H1 (cell line): ENCODE data around the gene DCBLD2. TPM values are rescaled to one million over a fixed set of nuclear protein-coding genes. Genes with fewer than 3 reads are reported as not detected.
A peak's percentile ranks its signal among the peaks of the same experiment; 100 is the strongest.

ENCODE experiments used
- CTCF ChIA-PET: fragments of 300-600 bp; sonication (Branson Sonifier 250); formaldehyde crosslinking; loops from one replicate; lab custom pipeline; 2021; ENCODE audit not compliant: partially characterized antibody; lab: Charles Lee
- POLR2A ChIA-PET: fragments of 300-600 bp; sonication (Branson Sonifier 250); formaldehyde crosslinking; loops from one replicate; lab custom pipeline; 2021; ENCODE audit warnings: inconsistent platforms; ENCODE audit not compliant: partially characterized antibody; lab: Charles Lee
- DNase-seq, 2 experiments: peaks; one replicate each; pipeline versions ENCODE4 v3.0.0 to v3.0.0-alpha.2; 2010 to 2022; ENCODE audit warnings: low spot score in 2 of 2, low read depth in 1 of 2, mixed read lengths in 1 of 2
- FAIRE-seq: peaks from 2 replicates; lab custom pipeline; 2011; peaks lifted over from hg19 to GRCh38; lab: Jason Lieb, UNC
- H2AFZ ChIP-seq: 2 replicates; pipeline ENCODE4 v1.8.1; 2012; ENCODE audit warnings: low read length, inconsistent platforms
- H2AK5ac ChIP-seq: 2 replicates; pipeline ENCODE4 v1.6.1; 2013; ENCODE audit warnings: low read depth, low read length
- H2BK120ac ChIP-seq: replicated peaks from 2 replicates; pipeline ENCODE3; 2013; ENCODE audit warnings: low read depth, low read length, inconsistent platforms
- H2BK12ac ChIP-seq: 2 replicates; pipeline ENCODE4 v1.6.1; 2013; ENCODE audit warnings: low read depth, low read length
- H2BK15ac ChIP-seq: 2 replicates; pipeline ENCODE4 v1.6.1; 2013; ENCODE audit warnings: low read length
- H2BK20ac ChIP-seq: 2 replicates; pipeline ENCODE4 v1.6.1; 2013; ENCODE audit warnings: low read length
- H2BK5ac ChIP-seq: 2 replicates; pipeline ENCODE4 v1.6.1; 2013; ENCODE audit warnings: low read depth, low read length
- H3K14ac ChIP-seq: 2 replicates; pipeline ENCODE4 v1.6.1; 2013; ENCODE audit warnings: inconsistent platforms; ENCODE audit not compliant: insufficient read length
- H3K18ac ChIP-seq: 2 replicates; pipeline ENCODE4 v1.6.1; 2013; ENCODE audit warnings: low read length; ENCODE audit errors: extremely low read depth
- H3K23ac ChIP-seq: 2 replicates; pipeline ENCODE4 v1.6.1; 2013; ENCODE audit warnings: inconsistent platforms; ENCODE audit not compliant: insufficient read length
- H3K23me2 ChIP-seq: 2 replicates; pipeline ENCODE4 v1.6.1; 2013; ENCODE audit warnings: low read depth, low read length
- H3K27ac ChIP-seq: 2 replicates; pipeline ENCODE4 v1.6.1; 2011; ENCODE audit warnings: low read depth, low read length, inconsistent platforms
- H3K27me3 ChIP-seq, 4 experiments: replicated peaks in 1 of 4; 1 replicate in 1 of 4; 2 replicates in 3 of 4; pipeline versions ENCODE4 v1.6.1 to v1.8.1; 2011 to 2013; ENCODE audit warnings: low read length in 3 of 4, mild to moderate bottlenecking in 3 of 4, inconsistent platforms in 2 of 4, mixed read lengths in 2 of 4, moderate library complexity in 1 of 4; ENCODE audit not compliant: control insufficient read depth in 3 of 4, insufficient read depth in 3 of 4; ENCODE audit errors: extremely low read depth in 1 of 4
- H3K36me3 ChIP-seq, 4 experiments: 2 replicates each; pipeline versions ENCODE4 v1.6.1 to v1.8.1; 2011 to 2013; ENCODE audit warnings: mild to moderate bottlenecking in 4 of 4, low read length in 3 of 4, moderate library complexity in 2 of 4, control low read depth in 1 of 4, inconsistent platforms in 1 of 4; ENCODE audit not compliant: insufficient read depth in 4 of 4, control insufficient read depth in 2 of 4
- H3K4ac ChIP-seq: replicated peaks from 2 replicates; pipeline ENCODE3; 2013; ENCODE audit warnings: low read length, low read depth, mixed read lengths, inconsistent platforms; ENCODE audit not compliant: insufficient read length
- H3K4me1 ChIP-seq, 4 experiments: replicated peaks in 1 of 4; 1 replicate in 1 of 4; 2 replicates in 3 of 4; pipeline versions ENCODE4 v1.6.1 to v1.8.1; 2011 to 2013; ENCODE audit warnings: low read length in 3 of 4, inconsistent platforms in 2 of 4, mixed read lengths in 1 of 4; ENCODE audit not compliant: insufficient read depth in 4 of 4, control insufficient read depth in 3 of 4
- H3K4me2 ChIP-seq, 2 experiments: 2 replicates each; pipeline versions ENCODE4 v1.6.1 to v1.8.1; 2011 to 2013; ENCODE audit warnings: low read depth in 2 of 2, low read length in 2 of 2, control low read depth in 1 of 2, inconsistent platforms in 1 of 2, mild to moderate bottlenecking in 1 of 2; ENCODE audit not compliant: insufficient read depth in 1 of 2
- H3K4me3 ChIP-seq, 4 experiments: fragments of 200-600, 300-600 bp in 1 of 4; sonication (generic), shearing (Covaris generic), sonication (Bioruptor Twin) in 1 of 4; 2 replicates each; pipeline versions ENCODE4 v1.5.1 to v1.8.1; 2011 to 2016; ENCODE audit warnings: low read length in 4 of 4, low read depth in 3 of 4, control low read depth in 2 of 4, inconsistent platforms in 2 of 4, mild to moderate bottlenecking in 2 of 4, mixed read lengths in 1 of 4, moderate library complexity in 1 of 4; ENCODE audit not compliant: insufficient read depth in 2 of 4; ENCODE audit errors: extremely low read depth in 1 of 4
- H3K56ac ChIP-seq: replicated peaks from 2 replicates; pipeline ENCODE3; 2013; ENCODE audit warnings: low read depth, mild to moderate bottlenecking, mixed read lengths, low read length, inconsistent platforms; ENCODE audit not compliant: insufficient read length
- H3K79me1 ChIP-seq: 2 replicates; pipeline ENCODE4 v1.6.1; 2013; ENCODE audit warnings: low read depth, low read length, control low read depth
- H3K79me2 ChIP-seq, 2 experiments: 2 replicates each; pipeline versions ENCODE4 v1.6.1 to v1.8.1; 2012 to 2013; ENCODE audit warnings: low read length in 2 of 2, mild to moderate bottlenecking in 2 of 2, inconsistent platforms in 1 of 2; ENCODE audit not compliant: insufficient read depth in 2 of 2, control insufficient read depth in 1 of 2
- H3K9ac ChIP-seq, 4 experiments: replicated peaks in 1 of 4; 1 replicate in 1 of 4; 2 replicates in 3 of 4; pipeline versions ENCODE4 v1.6.1 to v1.8.1; 2011 to 2013; ENCODE audit warnings: low read depth in 3 of 4, low read length in 3 of 4, control low read depth in 2 of 4, mild to moderate bottlenecking in 2 of 4, moderate library complexity in 2 of 4, inconsistent platforms in 1 of 4; ENCODE audit errors: extremely low read depth in 1 of 4
- H3K9me3 ChIP-seq, 2 experiments: 2 replicates each; pipeline versions ENCODE4 v1.6.1 to v1.8.1; 2012 to 2013; ENCODE audit warnings: mild to moderate bottlenecking in 2 of 2, moderate library complexity in 2 of 2, control low read depth in 1 of 2, inconsistent platforms in 1 of 2, low read depth in 1 of 2, low read length in 1 of 2, mixed read lengths in 1 of 2; ENCODE audit not compliant: insufficient read depth in 2 of 2
- H4K20me1 ChIP-seq, 2 experiments: replicated peaks in 1 of 2; 2 replicates each; pipeline versions ENCODE3 to v1.8.1; 2011 to 2013; ENCODE audit warnings: inconsistent platforms in 2 of 2, low read length in 2 of 2, mild to moderate bottlenecking in 1 of 2; ENCODE audit not compliant: insufficient read depth in 2 of 2, control insufficient read depth in 1 of 2
- H4K5ac ChIP-seq: 2 replicates; pipeline ENCODE4 v1.6.1; 2013; ENCODE audit warnings: low read length, low read depth, mixed read lengths, inconsistent platforms; ENCODE audit not compliant: insufficient read length
- H4K8ac ChIP-seq: 2 replicates; pipeline ENCODE4 v1.8.0; 2013; ENCODE audit warnings: mild to moderate bottlenecking, moderate library complexity, low read length, inconsistent platforms; ENCODE audit not compliant: insufficient read depth; ENCODE audit errors: extremely low read depth
- H4K91ac ChIP-seq: replicated peaks from 2 replicates; pipeline ENCODE3; 2013; ENCODE audit warnings: low read length, mixed read lengths, inconsistent platforms; ENCODE audit not compliant: insufficient read length
- ASH2L ChIP-seq: fragments of 200-600, 300-600 bp; sonication (generic); IDR thresholded peaks from one replicate; pipeline ENCODE4 v1.7.1; 2017; ENCODE audit warnings: low read length
- BRCA1 ChIP-seq: IDR thresholded peaks from 2 replicates; pipeline ENCODE4 v1.6.1; 2012; ENCODE audit warnings: low read depth, low read length, improper control_type of control experiment
- CBX5 ChIP-seq: fragments of 300-800, 300-1000 bp; sonication (generic); IDR thresholded peaks from 2 replicates; pipeline ENCODE4 v1.7.1; 2016; ENCODE audit warnings: antibody characterized with exemption, low read length, low read depth
- CBX8 ChIP-seq: fragments of 300-800, 300-1000 bp; sonication (generic); IDR thresholded peaks from 2 replicates; pipeline ENCODE4 v1.7.1; 2016; ENCODE audit warnings: low read depth, low read length, borderline replicate concordance
- CHD1 ChIP-seq: IDR thresholded peaks from 2 replicates; pipeline ENCODE4 v1.6.1; 2012; ENCODE audit warnings: low read depth, low read length, improper control_type of control experiment
- CHD2 ChIP-seq: IDR thresholded peaks from 2 replicates; pipeline ENCODE4 v1.6.1; 2012; ENCODE audit warnings: low read length, improper control_type of control experiment
- HDAC2 ChIP-seq, 2 experiments: fragments of 300-600 bp in 1 of 2; sonication (generic) in 1 of 2; IDR thresholded peaks; 2 replicates each; pipeline ENCODE4 v1.6.1; 2011 to 2012; ENCODE audit warnings: low read depth in 2 of 2, low read length in 2 of 2, mild to moderate bottlenecking in 2 of 2, moderate library complexity in 2 of 2, borderline replicate concordance in 1 of 2, inconsistent platforms in 1 of 2
- MAFK ChIP-seq: IDR thresholded peaks from 2 replicates; pipeline ENCODE4 v1.6.1; 2012; ENCODE audit warnings: low read depth, mild to moderate bottlenecking, improper control_type of control experiment, low read length
- POLR2A ChIP-seq, 2 experiments: IDR thresholded peaks; 1 replicate in 1 of 2; 2 replicates in 1 of 2; pipeline ENCODE4 v1.6.1; 2011; ENCODE audit warnings: low read depth in 2 of 2, low read length in 2 of 2, mild to moderate bottlenecking in 2 of 2; ENCODE audit errors: control extremely low read depth in 1 of 2
- POLR2AphosphoS5 ChIP-seq: IDR thresholded peaks from 2 replicates; pipeline ENCODE4 v1.6.1; 2011; ENCODE audit warnings: low read depth, low read length
- SIN3A ChIP-seq, 2 experiments: IDR thresholded peaks in 1 of 2; conservative IDR thresholded peaks in 1 of 2; 2 replicates each; pipeline ENCODE4 v1.6.1; 2011 to 2012; ENCODE audit warnings: low read length in 2 of 2, improper control_type of control experiment in 1 of 2, low read depth in 1 of 2, mild to moderate bottlenecking in 1 of 2
- SP4 ChIP-seq: IDR thresholded peaks from 2 replicates; pipeline ENCODE4 v1.6.1; 2012; ENCODE audit warnings: low read length, inconsistent platforms
- SUZ12 ChIP-seq: fragments of 200-600 bp; sonication (generic); IDR thresholded peaks from 2 replicates; pipeline ENCODE4 v1.6.1; 2012; ENCODE audit warnings: mild to moderate bottlenecking, inconsistent platforms, low read length, moderate library complexity, mixed read lengths
- TAF1 ChIP-seq: IDR thresholded peaks from 2 replicates; pipeline ENCODE4 v1.6.1; 2011; ENCODE audit warnings: mild to moderate bottlenecking, low read depth, low read length
- polyA plus RNA-seq, 7 experiments: library from polyadenylated mRNA; depleted of rRNA in 3 of 7; stranded (reverse) in 5 of 7; unstranded in 2 of 7; fragments of >200 nt in 5 of 7; fragments of 200-250 nt in 2 of 7; gene quantifications; 1 replicate in 5 of 7; 2 replicates in 1 of 7; 4 replicates in 1 of 7; pipeline versions ENCODE4 v1.2.1 to v1.2.3, GENCODE V29; 2011 to 2013; ENCODE audit warnings: missing spikeins in 2 of 7, mixed read lengths in 2 of 7
- total RNA-seq: library from RNA; stranded (reverse); fragmentation: NEBNext Ultra II Directional; extraction: Animal tissue kit (Norgen Biotek cat#: 25700); gene quantifications from 2 replicates; pipeline ENCODE4 v1.2.1, GENCODE V29; 2021
- TF ChIP-seq, protein P1 (sequence below): IDR thresholded peaks from 2 replicates; pipeline ENCODE4 v1.6.1; 2012; ENCODE audit warnings: inconsistent platforms
- TF ChIP-seq, protein P2 (sequence below): IDR thresholded peaks from 2 replicates; pipeline ENCODE4 v1.6.1; 2012; ENCODE audit warnings: inconsistent platforms

The DCBLD2 gene
- total and polyA plus RNA-seq, 2 of the 8 experiments (the other 6 are each of a cell fraction or from before 2014, with no cell fraction given), result 19.6 to 63.8 TPM

DNA sequence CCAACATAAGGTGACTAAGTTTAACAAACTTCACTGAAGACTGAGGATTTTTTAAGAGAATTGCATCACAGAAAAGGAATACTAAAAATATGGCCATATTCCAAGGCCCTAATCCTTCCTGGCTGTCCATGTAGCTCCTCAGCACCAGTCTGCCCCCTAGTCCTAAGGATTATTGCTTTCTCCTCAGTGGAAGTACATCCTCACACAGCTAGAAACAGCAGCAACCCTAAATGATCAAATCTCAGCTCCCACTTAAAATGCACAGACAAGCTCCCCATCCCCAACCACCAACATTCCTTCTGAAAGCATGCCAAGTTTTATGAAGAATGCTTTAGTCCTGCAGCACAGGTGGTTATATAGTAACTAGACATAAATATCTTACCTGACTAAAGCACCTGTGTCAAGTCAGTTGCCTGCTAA lies 123.7 kb downstream of the DCBLD2 start:
- H2BK12ac ChIP-seq, result no peak overlapping the region
- H3K4me2 ChIP-seq, result no peak overlapping the region
- peak overlapping the region in 1 of 4 experiments; percentile 49; a peak in 1 of 7 replicates for H3K9ac ChIP-seq
- no peak overlapping the region for H3K4me3 ChIP-seq
- no peaks in the 10 kb centered on the region for H3K9me3 ChIP-seq
- no peak overlapping the region for H4K8ac ChIP-seq
- H3K79me1 ChIP-seq, result no peaks in the 10 kb centered on the region
- no peak overlapping the region for H3K23ac ChIP-seq
- H2AFZ ChIP-seq, result no peak overlapping the region
- no peaks in the 10 kb centered on the region for H3K23me2 ChIP-seq
- H3K14ac ChIP-seq, result no peak overlapping the region
- H3K56ac ChIP-seq, result no peak overlapping the region
- FAIRE-seq (no peak), DNase-seq (no peak)
- no peak overlapping the region for H4K91ac ChIP-seq
- no peak overlapping the region for H2BK5ac ChIP-seq
- H3K4ac ChIP-seq, result no peak overlapping the region
- no peak overlapping the region for H2AK5ac ChIP-seq
- no peaks in the 10 kb centered on the region for H3K79me2 ChIP-seq
- no peak overlapping the region for H2BK120ac ChIP-seq
- no peak overlapping the region for H3K27ac ChIP-seq
- H3K27me3 ChIP-seq, result no peaks in the 10 kb centered on the region
- H4K20me1 ChIP-seq, result no peaks in the 10 kb centered on the region
- no peak overlapping the region for H3K18ac ChIP-seq
- POLR2A ChIA-PET, result no interaction called here
- no peaks in the 10 kb centered on the region for H3K4me1 ChIP-seq
- no peak overlapping the region for H2BK15ac ChIP-seq
- CTCF ChIA-PET, result interaction anchor here (1.0 to 1.5 kb wide), 6 partner anchors 14 to 410 kb away, joined by 3 read pairs; no protein-coding TSS in a partner anchor
- H4K5ac ChIP-seq, result no peak overlapping the region
- H3K36me3 ChIP-seq, result no peaks in the 10 kb centered on the region; a peak in 1 of 8 replicates
- no peak overlapping the region for H2BK20ac ChIP-seq
- TF ChIP-seq SIN3A (conservative IDR thresholded peaks at IDR 0.05 in 1 of 2, IDR thresholded peaks at IDR 0.05 in 1 of 2; ENCODE audit: low read depth in 1 of 2, low read length in 2 of 2), result no peak
- TF ChIP-seq POLR2A (IDR thresholded peaks at IDR 0.05; ENCODE audit: control extremely low read depth in 1 of 2, low read depth in 2 of 2, low read length in 2 of 2), result no peak
- TF ChIP-seq MAFK, result no peak
- no peak for TF ChIP-seq CHD2
- TF ChIP-seq, protein P1, sequence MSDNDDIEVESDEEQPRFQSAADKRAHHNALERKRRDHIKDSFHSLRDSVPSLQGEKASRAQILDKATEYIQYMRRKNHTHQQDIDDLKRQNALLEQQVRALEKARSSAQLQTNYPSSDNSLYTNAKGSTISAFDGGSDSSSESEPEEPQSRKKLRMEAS, result no peak
- TF ChIP-seq CBX8, result no peak
- no peak for TF ChIP-seq CHD1
- no peak for TF ChIP-seq SP4
- no peak for TF ChIP-seq SUZ12
- TF ChIP-seq ASH2L, result no peak
- no peak for TF ChIP-seq POLR2AphosphoS5
- no peak for TF ChIP-seq HDAC2 (IDR thresholded peaks at IDR 0.05; ENCODE audit: borderline replicate concordance in 1 of 2, low read depth in 2 of 2, low read length in 2 of 2)
- TF ChIP-seq, protein P2, sequence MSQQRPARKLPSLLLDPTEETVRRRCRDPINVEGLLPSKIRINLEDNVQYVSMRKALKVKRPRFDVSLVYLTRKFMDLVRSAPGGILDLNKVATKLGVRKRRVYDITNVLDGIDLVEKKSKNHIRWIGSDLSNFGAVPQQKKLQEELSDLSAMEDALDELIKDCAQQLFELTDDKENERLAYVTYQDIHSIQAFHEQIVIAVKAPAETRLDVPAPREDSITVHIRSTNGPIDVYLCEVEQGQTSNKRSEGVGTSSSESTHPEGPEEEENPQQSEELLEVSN, result no peak
- TF ChIP-seq CBX5, result no peak
- TF ChIP-seq TAF1, result no peak
- no peak for TF ChIP-seq BRCA1
